ENCODE measurements around the gene SLC25A45.

Gene SLC25A45

GRCh38 chr11:65402790-65403189, 20.3 kb upstream of the SLC25A45 start:
- no peak for DNase-seq

- no peak for DNase-seq
Measured at GRCh38 chr11:65401803-65402248, 19.4 kb upstream of the SLC25A45 start.

GRCh38 chr11:65401073-65401802, 18.8 kb upstream of the SLC25A45 start:
- DNase-seq, result no peak

- DNase-seq, result no peak
Measured at GRCh38 chr11:65400307-65401072, 18.0 kb upstream of the SLC25A45 start.

GRCh38 chr11:65399845-65400244, 17.4 kb upstream of the SLC25A45 start:
- no peak for DNase-seq

- no peak for DNase-seq
Measured at GRCh38 chr11:65399249-65399648, 16.8 kb upstream of the SLC25A45 start.

GRCh38 chr11:65398362-65398910, 16.0 kb upstream of the SLC25A45 start:
- no peak for DNase-seq

- DNase-seq, result no peak
Measured at GRCh38 chr11:65396769-65397745, 14.6 kb upstream of the SLC25A45 start.

- DNase-seq, result no peak
Measured at GRCh38 chr11:65395961-65396530, 13.6 kb upstream of the SLC25A45 start.

GRCh38 chr11:65394125-65394536, 11.7 kb upstream of the SLC25A45 start:
- no peak for DNase-seq

GRCh38 chr11:65393513-65394079, 11.2 kb upstream of the SLC25A45 start:
- no peak for DNase-seq

GRCh38 chr11:65392899-65393298, 10.5 kb upstream of the SLC25A45 start:
- no peak for DNase-seq

- DNase-seq, result no peak
Measured at GRCh38 chr11:65392186-65392829, 9.9 kb upstream of the SLC25A45 start.

- DNase-seq, result no peak
Measured at GRCh38 chr11:65390996-65391395, 8.6 kb upstream of the SLC25A45 start.

- DNase-seq, result no peak
Measured at GRCh38 chr11:65390099-65390941, 7.9 kb upstream of the SLC25A45 start.

GRCh38 chr11:65389294-65389980, 7.0 kb upstream of the SLC25A45 start:
- no peak for DNase-seq

- no peak for DNase-seq
Measured at GRCh38 chr11:65388731-65389130, 6.3 kb upstream of the SLC25A45 start.

GRCh38 chr11:65386307-65387140, 4.1 kb upstream of the SLC25A45 start, which contains the start of gene FRMD8:
Gene FRMD8, plus strand, starts transcription at chr11:65386637. Its CDS starts 400 bp downstream, at chr11:65387037.
- DNase-seq, result peak; percentile 61

All from DMS79 treated with DMSO at 0.1 percent for 48 hours (cell line).